ENCODE measurements around the gene CACNG4. TPM values are rescaled to one million over a fixed set of nuclear protein-coding genes. Genes with fewer than 3 reads are reported as not detected.

Gene CACNG4
- total RNA-seq = 11.9 TPM

GRCh38 chr17:66963909-66964771, at the start of gene CACNG4:
Gene CACNG4, plus strand, starts transcription at chr17:66964707. Its CDS starts 205 bp downstream, at chr17:66964912.

DNA sequence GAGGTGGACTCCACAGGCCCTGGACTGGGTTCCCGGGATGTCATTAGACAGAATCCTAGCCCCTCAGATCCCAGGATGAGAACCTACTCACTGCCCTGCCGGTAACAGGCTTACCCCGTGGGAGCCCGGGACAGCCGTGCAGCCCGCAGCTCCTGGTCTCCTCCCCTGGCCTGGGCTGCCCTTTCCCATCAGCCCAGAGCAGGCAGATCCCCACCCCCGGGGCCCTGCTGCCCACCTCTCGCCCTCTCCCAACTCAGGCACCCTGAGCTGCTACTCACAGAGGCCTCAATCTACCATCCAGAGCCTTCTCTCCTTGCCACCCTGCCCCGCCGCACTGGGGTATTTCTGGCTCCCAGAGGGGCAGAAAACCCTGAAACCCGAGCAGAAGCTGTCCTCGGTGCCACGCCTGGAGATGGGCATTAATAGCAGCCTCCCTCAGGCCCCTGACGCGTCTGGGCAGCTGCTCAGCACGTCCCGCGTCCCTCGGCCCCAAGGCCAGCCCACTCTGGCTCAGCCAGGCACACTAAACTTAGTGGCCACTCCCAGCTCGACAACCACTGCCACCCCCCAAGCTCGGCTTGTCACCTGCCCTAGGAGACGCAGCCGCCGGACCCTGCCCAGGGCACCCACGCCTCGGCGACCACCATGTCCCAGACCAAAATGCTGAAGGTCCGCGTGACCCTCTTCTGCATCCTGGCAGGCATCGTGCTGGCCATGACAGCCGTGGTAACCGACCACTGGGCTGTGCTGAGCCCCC, 79.7 kb downstream of the CACNG4 start, which contains the start of gene CACNG1:
Gene CACNG1, plus strand, starts transcription at position 539 of the 757 bp plus-strand sequence. Its CDS starts 107 bp downstream, at position 646.

Other genes with a start within 250 kb of the CACNG4 start
- gene CACNG5, start 129.6 kb upstream of the CACNG4 start, total RNA-seq = 64.4 TPM
- 0.82 TPM for gene CACNG1, start 79.8 kb downstream of the CACNG4 start, total RNA-seq

Measured in camera-type eye (tissue), 1 donor.